GM23248 (cell line): ENCODE measurements around the gene IPO11. TPM values are rescaled to one million over a fixed set of nuclear protein-coding genes. Genes with fewer than 3 reads are reported as not detected.

Experiments
- DNase-seq: peaks from one replicate; pipeline ENCODE4 v3.0.0-alpha.2; 2015
- H2AFZ ChIP-seq: fragments of 200-600 bp; sonication (generic); 2 replicates; pipeline ENCODE4 v1.6.1; 2016; ENCODE audit warnings: antibody characterized with exemption
- H3F3A ChIP-seq: fragments of 200-600 bp; sonication (generic); 2 replicates; pipeline ENCODE4 v1.6.1; 2016; ENCODE audit warnings: mild to moderate bottlenecking, antibody characterized with exemption, mixed run types; ENCODE audit not compliant: insufficient read depth
- H3K27ac ChIP-seq: fragments of 200-600 bp; sonication (generic); 2 replicates; pipeline ENCODE4 v1.5.1; 2016; ENCODE audit warnings: mild to moderate bottlenecking
- H3K27me3 ChIP-seq: fragments of 200-600 bp; sonication (generic); replicated peaks from 2 replicates; pipeline ENCODE4 v1.6.1; 2016; ENCODE audit warnings: mild to moderate bottlenecking; ENCODE audit not compliant: insufficient read depth
- H3K36me3 ChIP-seq: fragments of 200-600 bp; sonication (generic); 2 replicates; pipeline ENCODE4 v1.6.1; 2016; ENCODE audit warnings: low read depth, mild to moderate bottlenecking
- H3K4me1 ChIP-seq: fragments of 200-600 bp; sonication (generic); 2 replicates; pipeline ENCODE4 v1.6.1; 2016; ENCODE audit warnings: mild to moderate bottlenecking; ENCODE audit not compliant: insufficient read depth
- H3K4me2 ChIP-seq: fragments of 200-600 bp; sonication (generic); one replicate; pipeline ENCODE4 v1.6.1; 2016; ENCODE audit warnings: mild to moderate bottlenecking; ENCODE audit not compliant: unreplicated experiment
- H3K4me3 ChIP-seq: fragments of 200-600 bp; sonication (generic); 2 replicates; pipeline ENCODE4 v1.5.1; 2016; ENCODE audit warnings: mild to moderate bottlenecking
- H3K79me2 ChIP-seq: fragments of 200-600 bp; sonication (generic); 2 replicates; pipeline ENCODE4 v1.6.1; 2016; ENCODE audit warnings: mild to moderate bottlenecking; ENCODE audit not compliant: insufficient read depth
- H3K9ac ChIP-seq: fragments of 200-600 bp; sonication (generic); 2 replicates; pipeline ENCODE4 v1.6.1; 2016; ENCODE audit warnings: mild to moderate bottlenecking
- H3K9me2 ChIP-seq: fragments of 200-600 bp; sonication (generic); 2 replicates; pipeline ENCODE4 v1.6.1; 2016; ENCODE audit warnings: mixed run types, mild to moderate bottlenecking, moderate library complexity; ENCODE audit not compliant: insufficient read depth
- H3K9me3 ChIP-seq: fragments of 200-600 bp; sonication (generic); one replicate; pipeline ENCODE4 v1.6.1; 2017; ENCODE audit warnings: low read depth
- H4K20me1 ChIP-seq: fragments of 200-600 bp; sonication (generic); 2 replicates; pipeline ENCODE4 v1.6.0; 2016; ENCODE audit not compliant: insufficient read depth
- EZH2 ChIP-seq: fragments of 200-600 bp; sonication (generic); IDR thresholded peaks from 2 replicates; pipeline ENCODE4 v1.6.1; 2018; ENCODE audit warnings: antibody characterized with exemption, mild to moderate bottlenecking; ENCODE audit not compliant: insufficient read depth, poor library complexity, severe bottlenecking
- EZH2phosphoT487 ChIP-seq: fragments of 200-600 bp; sonication (generic); IDR thresholded peaks from 2 replicates; pipeline ENCODE4 v1.6.1; 2018; ENCODE audit warnings: antibody characterized with exemption, moderate library complexity, mild to moderate bottlenecking, low read depth; ENCODE audit not compliant: insufficient read depth
- WGBS, 2 experiments: methylation state at CpG; one replicate each; pipeline ENCODE4 v1.1.6; 2015 to 2017; ENCODE audit warnings: low lambda C conversion rate in 2 of 2, low coverage in 1 of 2; ENCODE audit errors: missing lambda C conversion rate in 2 of 2; 5-methylcytosine and 5-hydroxymethylcytosine counted together
- in situ Hi-C: fragments of 300-500 bp; cut with MboI; formaldehyde crosslinking; loops from 2 replicates; pipeline ENCODE4 v1.15.0; 2020
- polyA plus RNA-seq: library from polyadenylated mRNA; unstranded; fragments of >200 nt; fragmentation: Nextera tagmentation; extraction: Ambion mirVana; gene quantifications from 2 replicates; pipeline ENCODE4 v1.2.1, GENCODE V29; 2016
- total RNA-seq: library from RNA; depleted of rRNA; stranded (reverse); fragments of >200 nt; shearing (Covaris generic); gene quantifications from 2 replicates; pipeline ENCODE4 v1.2.3, GENCODE V29; 2014

Gene IPO11
- total and polyA plus RNA-seq, 2 experiments from 2014 or later: 19.9 to 26.5 TPM

DNA sequence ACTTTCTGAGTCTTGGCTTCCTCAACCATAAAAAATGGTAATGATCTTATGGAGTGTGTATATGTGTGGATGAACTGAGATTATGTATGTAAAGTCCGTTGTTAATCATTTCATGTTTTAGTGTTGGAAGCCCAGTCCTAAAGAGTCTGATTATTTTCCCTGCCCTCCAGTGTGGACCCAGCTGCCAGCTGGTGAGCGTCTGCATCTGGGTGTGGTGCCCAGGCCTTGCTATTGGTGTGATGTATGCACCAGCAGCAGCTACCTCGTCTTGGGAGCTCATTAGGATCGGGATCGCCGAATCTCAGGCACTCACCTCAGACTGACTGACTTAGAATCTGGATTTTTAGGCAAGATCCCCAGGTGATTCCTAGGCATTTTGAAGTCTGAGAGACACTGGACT lies 229.9 kb downstream of the IPO11 start:
- Histone ChIP-seq H3K36me3 (no peaks in the 10 kb centered on the region), H3K9me3 (no peaks in the 10 kb centered on the region), H3K27ac (no peak overlapping the region), H3K9me2 (no peaks in the 10 kb centered on the region), H3K4me3 (no peak overlapping the region), H4K20me1 (no peaks in the 10 kb centered on the region), H3K9ac (no peak overlapping the region), H3K4me2 (no peak overlapping the region), H3K4me1 (no peaks in the 10 kb centered on the region), H2AFZ (no peak overlapping the region), H3F3A (no peaks in the 10 kb centered on the region), H3K79me2 (no peaks in the 10 kb centered on the region), H3K27me3 (no peaks in the 10 kb centered on the region)
- DNase-seq: no peak
- in situ Hi-C loops: no loop called here
- 70% methylated on average over 6 of the region's 6 CpGs for WGBS, 2 experiments
- no peak for TF ChIP-seq EZH2phosphoT487
- no peak for TF ChIP-seq EZH2

DNA sequence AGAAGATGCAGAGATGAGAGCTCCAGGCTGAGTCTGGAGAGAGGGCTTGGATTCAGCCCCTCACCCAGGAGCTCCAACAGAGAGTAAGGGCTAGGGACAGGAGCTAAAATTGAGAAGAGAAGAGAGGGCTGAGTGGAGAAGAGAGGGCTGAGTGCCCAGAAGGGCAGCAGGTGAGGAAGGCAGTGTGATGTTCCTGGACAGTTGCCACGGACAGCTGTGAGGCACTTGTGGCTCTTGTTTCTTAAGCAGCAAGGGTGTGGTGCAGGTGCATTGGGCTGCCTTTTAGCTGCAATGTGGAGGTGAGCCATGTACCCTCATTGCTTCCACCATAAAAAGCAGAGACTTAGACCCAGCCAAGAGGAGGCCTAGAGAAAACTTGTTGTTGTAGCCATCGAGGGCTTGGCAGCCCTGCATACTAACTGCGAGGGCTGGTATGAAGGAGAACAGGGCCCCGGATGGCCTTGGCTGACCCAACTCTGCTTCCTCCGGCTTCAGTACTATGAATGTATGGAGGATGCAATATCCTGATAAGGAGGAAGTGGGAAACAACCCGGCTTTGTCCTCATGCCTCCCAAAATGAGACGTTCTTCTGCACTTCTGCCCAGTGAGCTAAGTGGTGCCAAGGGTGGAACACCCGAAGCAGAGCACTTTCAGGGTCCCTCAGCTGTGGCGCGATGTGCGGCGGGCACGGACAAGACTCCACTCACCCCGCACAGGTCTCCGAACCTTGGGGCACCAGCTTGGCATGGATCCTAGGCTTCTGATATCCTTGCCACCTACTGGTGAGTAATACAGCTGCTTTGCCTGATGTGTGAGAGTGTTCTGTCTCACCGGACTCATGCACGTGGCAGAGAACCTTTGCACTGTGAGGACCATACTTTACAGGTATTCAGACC lies 231.2 kb downstream of the IPO11 start:
- no peak for DNase-seq
- TF ChIP-seq EZH2: no peak
- TF ChIP-seq EZH2phosphoT487: no peak

DNA sequence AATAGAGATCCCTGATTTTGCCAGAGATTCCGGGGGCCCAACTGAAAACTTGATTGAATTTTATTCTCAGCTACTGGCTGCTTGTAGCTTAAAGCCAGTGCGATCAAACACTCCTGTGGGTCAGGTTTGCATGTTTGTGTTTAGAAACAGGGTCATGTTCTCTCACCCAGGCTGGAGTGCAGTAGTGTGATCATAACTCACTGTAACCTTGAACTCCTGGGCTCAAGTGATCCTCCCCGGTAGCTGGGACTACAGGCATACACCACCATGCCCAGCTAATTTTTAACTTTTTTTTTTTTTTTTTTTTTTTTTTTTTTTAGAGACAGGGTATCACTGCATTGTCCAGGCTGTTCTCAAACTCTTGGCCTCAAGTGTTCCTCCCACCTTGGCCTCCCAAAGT lies 232.7 kb downstream of the IPO11 start:
- Histone ChIP-seq H3K9me2 (no peaks in the 10 kb centered on the region), H3K9ac (no peak overlapping the region), H3K4me2 (no peak overlapping the region), H3K36me3 (no peaks in the 10 kb centered on the region), H4K20me1 (no peaks in the 10 kb centered on the region), H3K27me3 (no peaks in the 10 kb centered on the region), H3K4me3 (no peak overlapping the region), H3K9me3 (no peaks in the 10 kb centered on the region), H3K4me1 (no peaks in the 10 kb centered on the region), H3K79me2 (no peaks in the 10 kb centered on the region), H3K27ac (no peak overlapping the region), H3F3A (no peaks in the 10 kb centered on the region), H2AFZ (no peak overlapping the region)
- TF ChIP-seq EZH2phosphoT487: no peak
- in situ Hi-C loops: no loop called here
- no peak for DNase-seq
- 95 to 97% methylated on average over 3 of the region's 3 CpGs for WGBS, 2 experiments

More for the DNA sequence above, 231.2 kb downstream of the IPO11 start:
- Histone ChIP-seq H3K9ac (no peak overlapping the region), H3K4me3 (no peak overlapping the region), H3K27me3 (no peaks in the 10 kb centered on the region), H3K79me2 (no peaks in the 10 kb centered on the region), H3K36me3 (no peaks in the 10 kb centered on the region), H3K4me1 (no peaks in the 10 kb centered on the region), H3K9me3 (no peaks in the 10 kb centered on the region), H4K20me1 (no peaks in the 10 kb centered on the region), H3K27ac (no peak overlapping the region), H2AFZ (no peak overlapping the region), H3K4me2 (no peak overlapping the region), H3K9me2 (no peaks in the 10 kb centered on the region), H3F3A (no peaks in the 10 kb centered on the region)
- in situ Hi-C loops: no loop called here
- WGBS, 2 experiments: 92 to 94% methylated on average over 17 of the region's 17 CpGs

DNA sequence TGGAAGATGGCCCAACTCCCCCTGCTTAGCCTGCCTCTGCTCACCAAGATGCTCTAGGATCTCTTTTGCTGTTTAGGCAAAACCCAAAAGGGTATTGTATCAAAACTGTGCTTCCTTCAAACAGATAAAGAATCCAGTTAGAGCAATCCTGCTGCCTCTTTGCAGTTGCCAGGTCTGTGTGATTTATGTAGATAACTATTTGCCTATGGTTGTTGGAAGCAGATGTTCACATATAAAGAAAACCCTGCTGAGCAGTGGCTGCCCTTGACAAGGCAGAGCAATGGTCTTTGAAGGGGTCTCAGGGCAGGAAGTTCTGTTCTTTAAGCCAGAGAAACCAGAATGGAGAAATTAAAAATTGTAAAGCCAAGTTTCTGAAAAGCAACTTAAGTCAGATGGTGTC lies 234.7 kb downstream of the IPO11 start:
- in situ Hi-C loops: no loop called here
- H3K9me2 ChIP-seq: no peaks in the 10 kb centered on the region
- no peaks in the 10 kb centered on the region for H3K79me2 ChIP-seq
- no peak overlapping the region for H2AFZ ChIP-seq
- H3K27ac ChIP-seq: no peak overlapping the region
- H3K4me3 ChIP-seq: no peak overlapping the region
- H3K4me2 ChIP-seq: no peak overlapping the region
- H3K9ac ChIP-seq: no peak overlapping the region
- no peak for TF ChIP-seq EZH2
- TF ChIP-seq EZH2phosphoT487: no peak
- H3K4me1 ChIP-seq: no peaks in the 10 kb centered on the region
- no peaks in the 10 kb centered on the region for H3K27me3 ChIP-seq
- H4K20me1 ChIP-seq: no peaks in the 10 kb centered on the region
- no peaks in the 10 kb centered on the region for H3K36me3 ChIP-seq
- DNase-seq: no peak
- H3F3A ChIP-seq: no peaks in the 10 kb centered on the region
- H3K9me3 ChIP-seq: no peaks in the 10 kb centered on the region
